ENCODE results near the gene PIK3C2G. TPM values are rescaled to one million over a fixed set of nuclear protein-coding genes. Genes with fewer than 3 reads are reported as not detected.
"Not testable (repeated sequence)": the region's sequence is repeated elsewhere in the genome, so short reads cannot be mapped to it uniquely, and the experiment has no call there.

PIK3C2G gene
- total and polyA plus RNA-seq, 3 donors from 2014 or later, result 0.55 to 1.1 (median 0.62) TPM

DNA sequence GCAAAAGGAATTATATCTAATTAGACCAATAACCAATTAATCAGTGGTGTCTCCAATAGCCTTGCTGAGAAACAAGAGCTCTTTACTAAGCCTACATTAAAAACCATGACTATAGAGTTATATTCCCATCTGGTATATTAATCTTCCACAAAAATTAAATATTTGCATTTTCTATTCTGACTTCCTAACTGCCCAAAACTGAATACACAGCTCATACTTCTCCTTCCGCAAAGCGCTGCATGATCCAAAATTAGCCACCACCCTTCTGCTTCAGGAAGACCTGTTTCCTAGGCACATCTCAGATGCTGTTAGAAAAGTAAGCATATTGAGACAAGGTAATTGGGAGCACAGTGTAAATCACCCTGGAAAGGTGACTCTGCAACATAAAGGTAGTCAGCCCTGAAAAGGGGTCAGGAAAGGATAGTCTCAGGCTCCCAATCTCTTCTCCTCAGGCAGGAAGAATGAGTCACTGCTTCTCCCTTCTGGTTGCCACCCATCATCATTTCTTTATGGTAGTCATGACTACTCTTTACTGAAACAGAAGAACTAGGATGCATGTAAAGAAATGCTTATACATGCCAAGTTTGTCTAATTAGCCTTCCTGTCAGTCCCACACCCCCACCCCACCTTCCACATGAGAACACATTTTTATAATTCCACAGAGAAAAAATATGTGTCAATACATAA, 422.2 kb downstream of the PIK3C2G start:
- Histone ChIP-seq H3K4me3 (no peak overlapping the region), H3K27ac (no peak overlapping the region), H3K4me1 (no peaks in the 10 kb centered on the region), H3K27me3 (no peaks in the 10 kb centered on the region), H3K36me3 (ENCODE audit: low read depth, missing control alignments) (no peaks in the 10 kb centered on the region), H3K9me3 (no peaks in the 10 kb centered on the region)
- WGBS, 2 donors, result 95 to 96% methylated on average over 2 of the region's 2 CpGs
- intact Hi-C loops (cut with DNase I; ENCODE audit: low total_unique reads), result no loop called here
- TF ChIP-seq POLR2A (IDR thresholded peaks at IDR 0.05), result no peak
- TF ChIP-seq, protein P1, sequence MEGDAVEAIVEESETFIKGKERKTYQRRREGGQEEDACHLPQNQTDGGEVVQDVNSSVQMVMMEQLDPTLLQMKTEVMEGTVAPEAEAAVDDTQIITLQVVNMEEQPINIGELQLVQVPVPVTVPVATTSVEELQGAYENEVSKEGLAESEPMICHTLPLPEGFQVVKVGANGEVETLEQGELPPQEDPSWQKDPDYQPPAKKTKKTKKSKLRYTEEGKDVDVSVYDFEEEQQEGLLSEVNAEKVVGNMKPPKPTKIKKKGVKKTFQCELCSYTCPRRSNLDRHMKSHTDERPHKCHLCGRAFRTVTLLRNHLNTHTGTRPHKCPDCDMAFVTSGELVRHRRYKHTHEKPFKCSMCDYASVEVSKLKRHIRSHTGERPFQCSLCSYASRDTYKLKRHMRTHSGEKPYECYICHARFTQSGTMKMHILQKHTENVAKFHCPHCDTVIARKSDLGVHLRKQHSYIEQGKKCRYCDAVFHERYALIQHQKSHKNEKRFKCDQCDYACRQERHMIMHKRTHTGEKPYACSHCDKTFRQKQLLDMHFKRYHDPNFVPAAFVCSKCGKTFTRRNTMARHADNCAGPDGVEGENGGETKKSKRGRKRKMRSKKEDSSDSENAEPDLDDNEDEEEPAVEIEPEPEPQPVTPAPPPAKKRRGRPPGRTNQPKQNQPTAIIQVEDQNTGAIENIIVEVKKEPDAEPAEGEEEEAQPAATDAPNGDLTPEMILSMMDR (IDR thresholded peaks at IDR 0.05), result no peak
- no peak for DNase-seq

GRCh38 chr12:18684430-18684829, 423.1 kb downstream of the PIK3C2G start:
- no peak for TF ChIP-seq POLR2A (IDR thresholded peaks at IDR 0.05)
- TF ChIP-seq, protein P1 (IDR thresholded peaks at IDR 0.05), result no peak
- 50 to 55% methylated on average over 1 of the region's 1 CpG for WGBS, 2 donors
- H3K27me3 ChIP-seq, result no peaks in the 10 kb centered on the region
- no peaks in the 10 kb centered on the region for H3K4me1 ChIP-seq
- no peak for DNase-seq
- no peak overlapping the region for H3K27ac ChIP-seq
- no peaks in the 10 kb centered on the region for H3K9me3 ChIP-seq
- no peaks in the 10 kb centered on the region for H3K36me3 ChIP-seq (ENCODE audit: low read depth, missing control alignments)
- no peak overlapping the region for H3K4me3 ChIP-seq
- intact Hi-C loops (cut with DNase I; ENCODE audit: low total_unique reads), result no loop called here

- 80 to 82% methylated on average over 3 of the region's 3 CpGs for WGBS, 2 donors
- TF ChIP-seq, protein P1 (IDR thresholded peaks at IDR 0.05), result no peak
- TF ChIP-seq POLR2A (IDR thresholded peaks at IDR 0.05), result no peak
- H3K9me3 ChIP-seq, result no peaks in the 10 kb centered on the region
- no peaks in the 10 kb centered on the region for H3K36me3 ChIP-seq (ENCODE audit: low read depth, missing control alignments)
- H3K4me1 ChIP-seq, result no peaks in the 10 kb centered on the region
- no peak overlapping the region for H3K27ac ChIP-seq
- no peaks in the 10 kb centered on the region for H3K27me3 ChIP-seq
- no peak overlapping the region for H3K4me3 ChIP-seq
- DNase-seq, result no peak
- intact Hi-C loops (cut with DNase I; ENCODE audit: low total_unique reads), result no loop called here
Measured at GRCh38 chr12:18689771-18690170, 428.5 kb downstream of the PIK3C2G start.

GRCh38 chr12:18690653-18691052, 429.3 kb downstream of the PIK3C2G start:
- H3K27me3 ChIP-seq, result no peaks in the 10 kb centered on the region
- H3K9me3 ChIP-seq, result no peaks in the 10 kb centered on the region
- no peaks in the 10 kb centered on the region for H3K4me1 ChIP-seq
- WGBS, 2 donors, result 87 to 96% methylated on average over 4 of the region's 4 CpGs
- H3K36me3 ChIP-seq (ENCODE audit: low read depth, missing control alignments), result no peaks in the 10 kb centered on the region
- no peak for DNase-seq
- H3K27ac ChIP-seq, result no peak overlapping the region
- TF ChIP-seq, protein P1 (IDR thresholded peaks at IDR 0.05), result no peak
- TF ChIP-seq POLR2A (IDR thresholded peaks at IDR 0.05), result no peak
- H3K4me3 ChIP-seq, result no peak overlapping the region
- intact Hi-C loops (cut with DNase I; ENCODE audit: low total_unique reads), result no loop called here

GRCh38 chr12:18693986-18694385, 432.7 kb downstream of the PIK3C2G start:
- H3K27me3 ChIP-seq; H3K4me3 ChIP-seq; H3K4me1 ChIP-seq; H3K9me3 ChIP-seq; H3K36me3 ChIP-seq (ENCODE audit: low read depth, missing control alignments); intact Hi-C loops (cut with DNase I; ENCODE audit: low total_unique reads); DNase-seq; H3K27ac ChIP-seq: not testable (repeated sequence)
- 64 to 75% methylated on average over 5 of the region's 5 CpGs for WGBS, 2 donors

Measured in testis (tissue), 3 donors.